Pancreas (tissue), 10 donors: ENCODE data around the gene B3GALT4. TPM values are rescaled to one million over a fixed set of nuclear protein-coding genes. Genes with fewer than 3 reads are reported as not detected.

Experiments
- ATAC-seq, 4 donors: fragments of 200-7000 bp; cut with Tn5 transposase; one replicate each; pipeline versions ENCODE4 v1.8.0 to v1.9.1; 2020; ENCODE audit warnings: mild to moderate bottlenecking in 4 of 4, moderate library complexity in 4 of 4
- DNase-seq, 6 donors: peaks; one replicate each; pipeline ENCODE4 v3.0.0-alpha.2; 2020
- FAIRE-seq: peaks from 2 replicates; lab custom pipeline; 2012; peaks lifted over from hg19 to GRCh38; lab: Jason Lieb, UNC
- H3K27ac ChIP-seq, 4 donors: fragments of 200-600 bp; sonication (generic); 1 replicate in 3 of 4; 2 replicates in 1 of 4; pipeline versions ENCODE4 v1.5.0 to v1.8.0; 2020
- H3K27me3 ChIP-seq, 4 donors: fragments of 200-600 bp; one replicate each; pipeline ENCODE4 v1.8.0; 2021
- H3K36me3 ChIP-seq, 3 donors: fragments of 200-600 bp; sonication (generic) in 1 of 3; one replicate each; pipeline versions ENCODE4 v1.5.0 to v1.8.0; 2020 to 2021
- H3K4me1 ChIP-seq, 3 donors: fragments of 200-600 bp; one replicate each; pipeline ENCODE4 v1.8.0; 2021
- H3K4me3 ChIP-seq, 4 donors: fragments of 200-600 bp; sonication (generic) in 2 of 4; one replicate each; pipeline versions ENCODE4 v1.5.0 to v1.8.0; 2020 to 2021
- H3K9me3 ChIP-seq, 4 donors: fragments of 200-600 bp; one replicate each; pipeline ENCODE4 v1.8.0; 2021
- WGBS, 2 donors: extraction: QIAGEN DNeasy Blood & Tissue Kit; methylation state at CpG; one replicate each; pipeline ENCODE4 v1.1.7; 2013; 5-methylcytosine and 5-hydroxymethylcytosine counted together
- intact Hi-C, 3 donors: fragments of 100-400 bp; cut with DNase I; formaldehyde crosslinking; loops; one replicate each; pipeline versions ENCODE4 v1.11.1 to v1.14.2; 2022
- microRNA-seq, 2 donors: library from miRNA; unstranded; fragments of <30 nt; microRNA quantifications; one replicate each; pipeline versions ENCODE4 to v1.1.0, GENCODE V29; 2019 to 2020
- polyA plus RNA-seq, 2 donors: library from polyadenylated mRNA; stranded (reverse); fragments of 200-250 nt; gene quantifications; one replicate each; pipeline ENCODE4 v1.2.3, GENCODE V29; 2013
- total RNA-seq, 6 donors: library from RNA; stranded (reverse); fragmentation: NEBNext Ultra II Directional in 4 of 6; extraction: Animal tissue kit (Norgen Biotek cat#: 25700) in 4 of 6; gene quantifications; one replicate each; pipeline versions ENCODE4 v1.2.1 to v1.2.4, GENCODE V29; 2021 to 2023
- TF ChIP-seq, protein P1 (sequence below), 4 donors: fragments of 200-600 bp; sonication (generic) in 3 of 4; IDR thresholded peaks; one replicate each; pipeline versions ENCODE4 v1.5.0 to v1.8.0; 2021; ENCODE audit warnings: antibody characterized with exemption in 4 of 4
- donor health status: healthy with polysubstance abuse.
- donor health status: DM: no; HTN: no; CAD: no; lungs with moderate emphysema.
- donor health status: DM: no; HTN: no; CAD: no.
- donor health status: control.
- donor health status: control.
- donor health status: Bipolar disorder and iron deficiency.
- donor health status: DM: yes; HTN: yes; CAD: no.
- donor health status: DM: no; HTN: no; CAD: no.
- donor health status: DM: no; HTN: no; CAD: no.
- donor health status: DM: yes; HTN: yes; CAD: no.

B3GALT4 gene
- total and polyA plus RNA-seq, 8 donors = 2.1 to 8.7 (median 2.9) TPM

DNA sequence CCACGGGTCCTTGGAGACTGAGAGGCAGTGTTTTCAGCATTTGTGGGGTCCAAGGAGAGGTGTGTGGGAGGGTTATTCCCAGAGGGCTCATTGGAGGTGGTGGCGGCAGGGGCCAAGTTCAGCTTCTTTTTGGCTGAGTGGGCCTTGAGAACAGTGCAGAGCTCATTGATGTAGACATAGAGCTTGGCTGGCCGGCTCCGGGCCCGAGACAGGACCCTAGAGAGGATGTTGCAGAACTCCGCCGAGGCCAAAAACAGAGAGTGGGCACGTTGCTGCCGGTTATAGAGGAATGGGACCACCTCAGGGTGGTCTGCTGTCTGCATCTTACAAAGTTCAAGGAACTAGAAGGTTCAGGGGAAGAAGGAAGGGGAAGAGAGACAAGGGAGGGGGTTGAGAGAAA, 44.3 kb downstream of the B3GALT4 start:
- Histone ChIP-seq H3K36me3 (peaks cover 0 to 19% (median 0%) of the 10 kb centered on the region in 3 donors), H3K4me3 (peak overlapping the region in 1 of 4 donors; percentile 65), H3K27me3 (no peaks in the 10 kb centered on the region), H3K27ac (peak overlapping the region in 1 of 4 donors; percentile 45), H3K4me1 (peaks cover 0 to 43% (median 12%) of the 10 kb centered on the region in 3 donors), H3K9me3 (no peaks in the 10 kb centered on the region)
- peak in 1 of 6 donors; percentile 21 for DNase-seq
- WGBS, 2 donors = 72 to 78% methylated on average over 9 of the region's 9 CpGs
- TF ChIP-seq, protein P1, sequence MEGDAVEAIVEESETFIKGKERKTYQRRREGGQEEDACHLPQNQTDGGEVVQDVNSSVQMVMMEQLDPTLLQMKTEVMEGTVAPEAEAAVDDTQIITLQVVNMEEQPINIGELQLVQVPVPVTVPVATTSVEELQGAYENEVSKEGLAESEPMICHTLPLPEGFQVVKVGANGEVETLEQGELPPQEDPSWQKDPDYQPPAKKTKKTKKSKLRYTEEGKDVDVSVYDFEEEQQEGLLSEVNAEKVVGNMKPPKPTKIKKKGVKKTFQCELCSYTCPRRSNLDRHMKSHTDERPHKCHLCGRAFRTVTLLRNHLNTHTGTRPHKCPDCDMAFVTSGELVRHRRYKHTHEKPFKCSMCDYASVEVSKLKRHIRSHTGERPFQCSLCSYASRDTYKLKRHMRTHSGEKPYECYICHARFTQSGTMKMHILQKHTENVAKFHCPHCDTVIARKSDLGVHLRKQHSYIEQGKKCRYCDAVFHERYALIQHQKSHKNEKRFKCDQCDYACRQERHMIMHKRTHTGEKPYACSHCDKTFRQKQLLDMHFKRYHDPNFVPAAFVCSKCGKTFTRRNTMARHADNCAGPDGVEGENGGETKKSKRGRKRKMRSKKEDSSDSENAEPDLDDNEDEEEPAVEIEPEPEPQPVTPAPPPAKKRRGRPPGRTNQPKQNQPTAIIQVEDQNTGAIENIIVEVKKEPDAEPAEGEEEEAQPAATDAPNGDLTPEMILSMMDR (IDR thresholded peaks at IDR 0.05) = no peak
- no peak for ATAC-seq
- no peak for FAIRE-seq
- intact Hi-C loops = no loop called here

DNA sequence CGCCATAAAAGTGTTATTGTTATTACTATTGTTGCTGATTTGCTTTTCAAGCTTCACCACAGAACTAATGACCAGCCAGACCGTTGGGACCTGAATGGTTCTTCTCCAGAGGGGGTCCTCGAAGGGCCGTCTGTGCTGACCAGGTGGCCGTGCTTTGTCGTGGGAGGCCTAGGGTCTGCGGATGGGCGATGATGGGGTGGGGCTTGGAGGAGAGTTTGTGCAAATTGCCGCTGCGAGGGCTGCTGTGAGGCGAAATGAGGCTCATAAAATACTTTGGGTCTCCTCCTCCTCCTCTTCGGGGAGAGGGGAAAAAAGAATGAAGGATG, 46.7 kb downstream of the B3GALT4 start:
- 1 to 2% methylated on average over 12 of the region's 12 CpGs for WGBS, 2 donors
- no peak for FAIRE-seq
- no peaks in the 10 kb centered on the region for H3K9me3 ChIP-seq
- H3K27me3 ChIP-seq = no peaks in the 10 kb centered on the region
- H3K4me1 ChIP-seq = peaks cover 0 to 31% (median 8%) of the 10 kb centered on the region in 3 donors
- ATAC-seq = peak in 3 of 4 donors; percentile 0 to 6 (median 1)
- peak overlapping the region; percentile 18 to 65 (median 46) for H3K4me3 ChIP-seq
- H3K27ac ChIP-seq = peak overlapping the region; percentile 73 to 76 (median 75)
- peaks cover 0 to 19% (median 0%) of the 10 kb centered on the region in 3 donors for H3K36me3 ChIP-seq
- DNase-seq = peak in 1 of 6 donors; percentile 53
- intact Hi-C loops = no loop called here
- TF ChIP-seq, protein P1 (IDR thresholded peaks at IDR 0.05) = no peak

DNA sequence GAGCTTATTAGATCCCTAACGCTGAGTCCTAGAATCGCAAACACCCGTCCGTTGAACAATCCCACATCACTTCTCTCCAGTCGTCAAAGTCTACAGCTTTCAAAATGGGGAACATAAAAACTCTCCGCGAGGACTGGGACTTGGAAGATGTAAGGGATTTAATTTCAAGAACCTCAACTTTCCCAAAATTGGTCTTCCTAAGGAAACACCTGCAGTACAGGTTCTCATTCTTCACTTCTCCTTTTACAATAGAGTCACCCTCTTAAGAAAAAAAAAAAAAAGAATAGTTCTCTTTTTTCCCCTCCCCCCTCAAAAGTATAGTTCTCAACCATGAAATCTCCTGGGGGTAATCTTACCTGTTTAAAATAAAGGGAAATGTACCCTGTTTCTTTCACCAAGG, 47.2 kb downstream of the B3GALT4 start:
- intact Hi-C loops = no loop called here
- Histone ChIP-seq H3K4me1 (peaks cover 0 to 27% (median 8%) of the 10 kb centered on the region in 3 donors), H3K27ac (peak overlapping the region; percentile 73 to 76 (median 75)), H3K4me3 (peak overlapping the region in 3 of 4 donors; percentile 18 to 65 (median 51)), H3K36me3 (peaks cover 0 to 19% (median 0%) of the 10 kb centered on the region in 3 donors), H3K27me3 (no peaks in the 10 kb centered on the region), H3K9me3 (no peaks in the 10 kb centered on the region)
- TF ChIP-seq, protein P1 (IDR thresholded peaks at IDR 0.05) = no peak
- ATAC-seq = no peak
- FAIRE-seq = no peak
- WGBS, 2 donors = 19 to 24% methylated on average over 7 of the region's 7 CpGs
- no peak for DNase-seq

Small RNA genes within 50 kb of the gene (microRNA-seq; reads per million reads assigned to microRNA genes)
- gene MIR6834 (0 reads per million in 2 donors), gene MIR6873 (0 reads per million in 2 donors)

Other genes with a start within 250 kb of the B3GALT4 start
- gene HLA-DPA1, start 203.5 kb upstream of the B3GALT4 start, total RNA-seq = 100 to 1,000 TPM in 1 of 6 donors, 10 to 100 TPM in 2, 1 to 10 TPM in 3; 8.7 to 162 (median 13.5) TPM
- 1 to 10 TPM; 5.5 to 9.1 TPM for gene HLA-DPA1, start 203.5 kb upstream of the B3GALT4 start, polyA plus RNA-seq
- 100 to 1,000 TPM in 1 of 6 donors, 10 to 100 TPM in 5; 11.8 to 156 (median 23.3) TPM for gene HLA-DPB1, start 201.1 kb upstream of the B3GALT4 start, total RNA-seq
- gene HLA-DPB1, start 201.1 kb upstream of the B3GALT4 start, polyA plus RNA-seq = 10 to 100 TPM; 16.7 to 20.8 TPM
- under 1 TPM; 0.15 to 0.75 (median 0.36) TPM for gene COL11A2, start 84.7 kb upstream of the B3GALT4 start, total RNA-seq
- gene COL11A2, start 84.7 kb upstream of the B3GALT4 start, polyA plus RNA-seq = 1 to 10 TPM; 2.9 to 3.1 TPM
- 10 to 100 TPM; 20.1 to 30.9 (median 21.9) TPM for gene RXRB, start 76.5 kb upstream of the B3GALT4 start, total RNA-seq
- gene RXRB, start 76.5 kb upstream of the B3GALT4 start, polyA plus RNA-seq = 10 to 100 TPM; 48.8 to 68.3 TPM
- gene SLC39A7, start 76.3 kb upstream of the B3GALT4 start, total RNA-seq = 10 to 100 TPM; 41.6 to 87.5 (median 64.5) TPM
- gene SLC39A7, start 76.3 kb upstream of the B3GALT4 start, polyA plus RNA-seq = 100 to 1,000 TPM in 1 of 2 donors, 10 to 100 TPM in 1; 53.9 to 111 TPM
- 10 to 100 TPM; 20.9 to 47.3 (median 31.4) TPM for gene HSD17B8, start 72.5 kb upstream of the B3GALT4 start, total RNA-seq
- 10 to 100 TPM; 36.2 to 47.4 TPM for gene HSD17B8, start 72.5 kb upstream of the B3GALT4 start, polyA plus RNA-seq
- gene RING1, start 68.6 kb upstream of the B3GALT4 start, total RNA-seq = 10 to 100 TPM; 15.0 to 28.0 (median 20.1) TPM
- 10 to 100 TPM; 47.4 to 57.6 TPM for gene RING1, start 68.6 kb upstream of the B3GALT4 start, polyA plus RNA-seq
- 10 to 100 TPM; 23.2 to 37.5 (median 24.8) TPM for gene VPS52, start 5.2 kb upstream of the B3GALT4 start, total RNA-seq
- gene VPS52, start 5.2 kb upstream of the B3GALT4 start, polyA plus RNA-seq = 10 to 100 TPM; 50.1 to 62.2 TPM
- 1,000 to 10,000 TPM; 1,052 to 2,464 (median 1,700) TPM for gene RPS18, start 5.0 kb upstream of the B3GALT4 start, total RNA-seq
- 1,000 to 10,000 TPM; 2,817 to 3,510 TPM for gene RPS18, start 5.0 kb upstream of the B3GALT4 start, polyA plus RNA-seq
- 10 to 100 TPM; 17.7 to 28.8 (median 26.2) TPM for gene WDR46, start 12.1 kb downstream of the B3GALT4 start, total RNA-seq
- gene WDR46, start 12.1 kb downstream of the B3GALT4 start, polyA plus RNA-seq = 10 to 100 TPM; 90.1 to 96.8 TPM
- gene PFDN6, start 12.5 kb downstream of the B3GALT4 start, total RNA-seq = 10 to 100 TPM in 5 of 6 donors, 1 to 10 TPM in 1; 9.7 to 19.9 (median 19.0) TPM
- gene PFDN6, start 12.5 kb downstream of the B3GALT4 start, polyA plus RNA-seq = 100 to 1,000 TPM in 1 of 2 donors, 10 to 100 TPM in 1; 76.2 to 119 TPM
- 10 to 100 TPM; 24.5 to 70.8 (median 30.2) TPM for gene RGL2, start 21.8 kb downstream of the B3GALT4 start, total RNA-seq
- gene RGL2, start 21.8 kb downstream of the B3GALT4 start, polyA plus RNA-seq = 100 to 1,000 TPM in 1 of 2 donors, 10 to 100 TPM in 1; 87.3 to 121 TPM
- gene TAPBP, start 37.0 kb downstream of the B3GALT4 start, total RNA-seq = 100 to 1,000 TPM in 2 of 6 donors, 10 to 100 TPM in 4; 31.0 to 152 (median 41.2) TPM
- 10 to 100 TPM; 28.0 to 60.6 TPM for gene TAPBP, start 37.0 kb downstream of the B3GALT4 start, polyA plus RNA-seq
- gene ZBTB22, start 40.6 kb downstream of the B3GALT4 start, total RNA-seq = 10 to 100 TPM in 2 of 6 donors, 1 to 10 TPM in 4; 6.7 to 13.1 (median 9.3) TPM
- gene ZBTB22, start 40.6 kb downstream of the B3GALT4 start, polyA plus RNA-seq = 10 to 100 TPM; 10.8 to 14.3 TPM
- 10 to 100 TPM; 12.9 to 22.5 (median 15.6) TPM for gene DAXX, start 45.8 kb downstream of the B3GALT4 start, total RNA-seq
- 10 to 100 TPM; 18.1 to 24.6 TPM for gene DAXX, start 45.8 kb downstream of the B3GALT4 start, polyA plus RNA-seq
- 1 to 10 TPM in 1 of 6 donors, under 1 TPM in 5; 0.14 to 1.5 (median 0.52) TPM for gene KIFC1, start 114.7 kb downstream of the B3GALT4 start, total RNA-seq
- gene KIFC1, start 114.7 kb downstream of the B3GALT4 start, polyA plus RNA-seq = under 1 TPM; 0.19 to 0.42 TPM
- 10 to 100 TPM; 28.5 to 68.0 (median 47.2) TPM for gene PHF1, start 133.9 kb downstream of the B3GALT4 start, total RNA-seq
- gene PHF1, start 133.9 kb downstream of the B3GALT4 start, polyA plus RNA-seq = 100 to 1,000 TPM; 143 to 192 TPM
- 10 to 100 TPM; 65.0 to 99.6 (median 78.1) TPM for gene CUTA, start 141.0 kb downstream of the B3GALT4 start, total RNA-seq
- 100 to 1,000 TPM in 1 of 2 donors, 10 to 100 TPM in 1; 96.7 to 204 TPM for gene CUTA, start 141.0 kb downstream of the B3GALT4 start, polyA plus RNA-seq
- 10 to 100 TPM in 1 of 6 donors, 1 to 10 TPM in 5; 4.6 to 11.0 (median 5.6) TPM for gene SYNGAP1, start 142.9 kb downstream of the B3GALT4 start, total RNA-seq
- gene SYNGAP1, start 142.9 kb downstream of the B3GALT4 start, polyA plus RNA-seq = 10 to 100 TPM in 1 of 2 donors, 1 to 10 TPM in 1; 8.3 to 16.4 TPM
- 1 to 10 TPM; 1.7 to 4.7 (median 3.6) TPM for gene ZBTB9, start 177.5 kb downstream of the B3GALT4 start, total RNA-seq
- gene ZBTB9, start 177.5 kb downstream of the B3GALT4 start, polyA plus RNA-seq = 1 to 10 TPM; 1.7 to 3.6 TPM